ENCODE measurements around the gene E2F8.

DNA sequence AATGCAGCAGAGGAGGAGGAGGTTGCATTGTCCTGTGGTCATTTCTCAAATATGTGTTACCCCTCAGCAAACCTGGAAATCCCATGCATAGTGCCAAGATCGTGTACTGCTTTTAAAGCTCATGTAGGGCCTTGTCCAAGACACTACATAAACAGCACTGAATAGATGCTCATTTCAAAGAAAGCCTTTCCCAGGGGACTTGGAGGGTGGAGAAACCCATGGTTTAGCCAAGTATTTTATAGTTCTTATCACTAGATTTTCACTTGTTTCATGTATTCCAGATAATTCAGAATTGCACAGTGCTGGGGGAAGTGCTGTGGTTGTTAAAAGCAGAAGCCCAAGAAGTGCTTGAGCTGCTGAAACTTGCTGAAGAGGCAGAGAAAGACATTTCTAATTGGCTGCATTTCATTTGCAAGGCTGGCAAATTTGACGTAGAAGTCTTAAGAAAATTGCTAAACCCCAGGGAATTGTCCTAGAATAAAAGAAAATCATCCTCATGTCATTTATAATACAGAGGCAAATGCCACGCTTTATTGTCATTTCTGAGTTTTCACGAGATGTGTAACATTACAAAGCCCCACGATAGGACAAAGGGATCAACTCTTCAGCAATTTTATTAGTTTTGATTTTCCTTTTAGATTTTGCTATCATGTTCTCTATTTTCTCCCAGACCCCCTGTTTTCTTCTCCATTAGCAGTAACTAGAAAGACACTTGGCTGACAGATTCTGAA, 59.0 kb downstream of the E2F8 start:
- TF ChIP-seq CTCF (conservative IDR thresholded peaks at IDR 0.05 in 1 of 2, IDR thresholded peaks at IDR 0.05 in 1 of 2; ENCODE audit: low read depth in 1 of 2, low read length in 2 of 2) (no peak), EZH2 (IDR thresholded peaks at IDR 0.05; ENCODE audit: low read length, missing control alignments) (no peak)

Measured in fibroblast of lung (primary cell).